ENCODE measurements around the gene EPHA4. TPM values are rescaled to one million over a fixed set of nuclear protein-coding genes. Genes with fewer than 3 reads are reported as not detected.
A peak's percentile ranks its signal among the peaks of the same experiment; 100 is the strongest.

EPHA4 gene
- total and polyA plus RNA-seq, 2 donors (not counting 1 experiment from before 2014, with no cell fraction given) = 10.7 to 54.9 TPM

DNA sequence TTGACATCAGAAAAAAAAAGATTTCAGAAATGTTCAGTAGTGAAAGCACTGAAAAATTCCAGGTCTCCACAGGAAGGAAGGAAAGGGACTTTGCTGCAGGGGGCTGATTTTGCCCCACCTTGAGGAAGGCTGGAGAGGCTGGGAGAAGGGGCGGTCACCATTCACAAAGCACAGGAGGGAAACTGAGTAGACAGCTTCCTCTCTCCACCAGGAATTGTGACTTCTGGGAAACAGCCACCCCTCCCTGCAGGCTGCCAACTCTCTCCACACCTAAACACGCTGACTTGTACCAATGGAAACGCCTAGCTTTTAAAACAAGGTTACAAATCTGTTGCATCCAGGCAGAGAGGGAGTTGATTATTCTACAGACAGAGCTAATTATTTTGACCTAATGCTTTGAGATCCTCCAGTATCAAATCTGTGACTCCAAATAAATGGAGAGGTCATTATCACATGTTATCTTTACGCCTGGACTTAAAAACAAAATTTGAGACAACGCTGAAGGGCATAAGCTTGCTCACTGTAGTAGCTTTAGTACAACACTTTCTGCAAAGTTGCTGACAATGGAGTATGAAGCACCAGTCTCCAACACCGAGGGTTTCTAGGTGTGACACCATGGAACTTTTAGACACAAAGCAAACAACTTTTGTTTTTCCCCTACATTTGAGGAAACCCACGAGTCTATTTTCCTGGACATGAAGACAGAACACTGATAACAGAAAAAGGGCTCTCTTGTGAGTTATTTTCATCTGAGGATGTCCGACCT lies 42.7 kb downstream of the EPHA4 start:
- no peak overlapping the region for H2AFZ ChIP-seq (ENCODE audit: insufficient read depth, low read depth, low read length, poor library complexity, severe bottlenecking)
- Mint-ChIP-seq H3K4me3 (peak overlapping the region; percentile 62), H3K27ac (peak overlapping the region; percentile 34), H3K9me3 (ENCODE audit: insufficient read depth) (no peaks in the 10 kb centered on the region), H3K27me3 (no peaks in the 10 kb centered on the region), H3K4me1 (peaks cover 36% of the 10 kb centered on the region)
- intact Hi-C loops (cut with micrococcal nuclease) = no loop called here
- H3K4me3 ChIP-seq (ENCODE audit: control extremely low read depth in 1 of 5, extremely low read depth in 1 of 5, insufficient read depth in 1 of 5, low read depth in 2 of 5, low read length in 4 of 5) = no peak overlapping the region
- no peak for ATAC-seq (ENCODE audit: low read depth)
- no peak overlapping the region for H3K27ac ChIP-seq (ENCODE audit: low read length in 2 of 2)
- WGBS (ENCODE audit: insufficient coverage) = 100% methylated on average over 4 of the region's 8 CpGs
- no peak overlapping the region for H3K9ac ChIP-seq (ENCODE audit: low read length)
- H3K9me3 ChIP-seq (ENCODE audit: control extremely low read depth in 1 of 3, control insufficient read depth in 2 of 3, insufficient read depth in 1 of 3, low read length in 2 of 3) = no peaks in the 10 kb centered on the region
- DNase-seq = no peak
- POLR2A ChIA-PET = no interaction called here
- H3K27me3 ChIP-seq (replicated peaks in 1 of 4; ENCODE audit: control extremely low read depth in 1 of 4, control insufficient read depth in 3 of 4, insufficient read depth in 4 of 4, low read length in 3 of 4) = no peaks in the 10 kb centered on the region
- H3K36me3 ChIP-seq (replicated peaks in 1 of 2; ENCODE audit: control extremely low read depth in 1 of 2, control insufficient read depth in 1 of 2, extremely low read depth in 1 of 2, insufficient read depth in 2 of 2, low read length in 1 of 2) = no peaks in the 10 kb centered on the region
- TF ChIP-seq, protein P1, sequence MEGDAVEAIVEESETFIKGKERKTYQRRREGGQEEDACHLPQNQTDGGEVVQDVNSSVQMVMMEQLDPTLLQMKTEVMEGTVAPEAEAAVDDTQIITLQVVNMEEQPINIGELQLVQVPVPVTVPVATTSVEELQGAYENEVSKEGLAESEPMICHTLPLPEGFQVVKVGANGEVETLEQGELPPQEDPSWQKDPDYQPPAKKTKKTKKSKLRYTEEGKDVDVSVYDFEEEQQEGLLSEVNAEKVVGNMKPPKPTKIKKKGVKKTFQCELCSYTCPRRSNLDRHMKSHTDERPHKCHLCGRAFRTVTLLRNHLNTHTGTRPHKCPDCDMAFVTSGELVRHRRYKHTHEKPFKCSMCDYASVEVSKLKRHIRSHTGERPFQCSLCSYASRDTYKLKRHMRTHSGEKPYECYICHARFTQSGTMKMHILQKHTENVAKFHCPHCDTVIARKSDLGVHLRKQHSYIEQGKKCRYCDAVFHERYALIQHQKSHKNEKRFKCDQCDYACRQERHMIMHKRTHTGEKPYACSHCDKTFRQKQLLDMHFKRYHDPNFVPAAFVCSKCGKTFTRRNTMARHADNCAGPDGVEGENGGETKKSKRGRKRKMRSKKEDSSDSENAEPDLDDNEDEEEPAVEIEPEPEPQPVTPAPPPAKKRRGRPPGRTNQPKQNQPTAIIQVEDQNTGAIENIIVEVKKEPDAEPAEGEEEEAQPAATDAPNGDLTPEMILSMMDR (IDR thresholded peaks at IDR 0.05) = no peak
- no peak for TF ChIP-seq EZH2 (IDR thresholded peaks at IDR 0.05; ENCODE audit: borderline replicate concordance, insufficient read depth, low read depth, low read length, poor library complexity, severe bottlenecking)
- CTCF ChIA-PET = interaction anchor here (1.6 kb wide), 1 partner anchor 11 kb away, joined by 4 read pairs; no protein-coding TSS in a partner anchor
- H3K79me2 ChIP-seq (ENCODE audit: control insufficient read depth, insufficient read depth, low read length) = no peaks in the 10 kb centered on the region
- no peaks in the 10 kb centered on the region for H4K20me1 ChIP-seq (ENCODE audit: control insufficient read depth, insufficient read depth, low read length, poor library complexity, severe bottlenecking)
- peaks cover 5 to 10% of the 10 kb centered on the region in 2 donors for H3K4me1 ChIP-seq (ENCODE audit: control insufficient read depth in 2 of 2, insufficient read depth in 2 of 2, low read length in 2 of 2)
- no peak overlapping the region for H3K4me2 ChIP-seq (replicated peaks; ENCODE audit: low read depth, low read length, poor library complexity, severe bottlenecking)

DNA sequence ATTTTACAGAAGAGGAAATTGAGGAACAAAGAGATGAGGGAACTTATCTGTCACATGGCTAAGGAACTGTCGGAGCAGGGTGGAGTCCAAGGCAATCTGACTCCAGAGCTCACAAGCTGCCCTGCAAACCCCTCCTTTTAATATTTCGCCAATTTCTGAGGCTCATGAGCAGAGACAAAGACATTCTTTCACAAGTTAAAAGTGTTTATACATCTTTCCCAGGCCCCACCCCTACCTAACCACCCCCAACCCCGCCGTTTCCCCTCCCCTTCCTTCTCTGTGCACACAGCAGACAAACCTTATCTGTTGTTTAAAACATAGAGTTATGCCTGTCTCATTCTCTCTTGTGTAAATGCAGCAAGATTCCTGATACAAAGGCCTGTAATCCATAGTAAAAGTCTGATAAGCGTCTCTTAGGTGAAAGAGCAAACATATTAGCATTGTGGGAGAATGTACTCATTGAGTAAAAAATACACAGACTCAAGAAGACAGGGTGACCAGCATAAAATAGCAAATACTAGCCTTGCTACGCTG lies 44.3 kb downstream of the EPHA4 start:
- Mint-ChIP-seq H3K4me3 (no peak overlapping the region), H3K9me3 (ENCODE audit: insufficient read depth) (no peaks in the 10 kb centered on the region), H3K4me1 (peaks cover 32% of the 10 kb centered on the region), H3K27me3 (no peaks in the 10 kb centered on the region), H3K27ac (peak overlapping the region; percentile 67)
- CTCF ChIA-PET = no interaction called here
- Histone ChIP-seq H3K9me3 (ENCODE audit: control extremely low read depth in 1 of 3, control insufficient read depth in 2 of 3, insufficient read depth in 1 of 3, low read length in 2 of 3) (no peaks in the 10 kb centered on the region), H3K79me2 (ENCODE audit: control insufficient read depth, insufficient read depth, low read length) (no peaks in the 10 kb centered on the region), H3K4me3 (ENCODE audit: control extremely low read depth in 1 of 5, extremely low read depth in 1 of 5, insufficient read depth in 1 of 5, low read depth in 2 of 5, low read length in 4 of 5) (no peak overlapping the region), H3K9ac (ENCODE audit: low read length) (no peak overlapping the region), H3K27ac (ENCODE audit: low read length in 2 of 2) (peak overlapping the region in 1 of 2 donors; percentile 20), H3K27me3 (replicated peaks in 1 of 4; ENCODE audit: control extremely low read depth in 1 of 4, control insufficient read depth in 3 of 4, insufficient read depth in 4 of 4, low read length in 3 of 4) (no peaks in the 10 kb centered on the region), H2AFZ (ENCODE audit: insufficient read depth, low read depth, low read length, poor library complexity, severe bottlenecking) (no peak overlapping the region), H3K4me1 (ENCODE audit: control insufficient read depth in 2 of 2, insufficient read depth in 2 of 2, low read length in 2 of 2) (peaks cover 5 to 10% of the 10 kb centered on the region in 2 donors), H3K36me3 (replicated peaks in 1 of 2; ENCODE audit: control extremely low read depth in 1 of 2, control insufficient read depth in 1 of 2, extremely low read depth in 1 of 2, insufficient read depth in 2 of 2, low read length in 1 of 2) (no peaks in the 10 kb centered on the region), H3K4me2 (replicated peaks; ENCODE audit: low read depth, low read length, poor library complexity, severe bottlenecking) (peak overlapping the region; percentile 30), H4K20me1 (ENCODE audit: control insufficient read depth, insufficient read depth, low read length, poor library complexity, severe bottlenecking) (no peaks in the 10 kb centered on the region)
- 90% methylated on average over 2 of the region's 6 CpGs for WGBS (ENCODE audit: insufficient coverage)
- ATAC-seq (ENCODE audit: low read depth) (no peak), DNase-seq (no peak)
- no peak for TF ChIP-seq EZH2 (IDR thresholded peaks at IDR 0.05; ENCODE audit: borderline replicate concordance, insufficient read depth, low read depth, low read length, poor library complexity, severe bottlenecking)
- TF ChIP-seq, protein P1 (IDR thresholded peaks at IDR 0.05) = no peak
- POLR2A ChIA-PET = no interaction called here
- intact Hi-C loops (cut with micrococcal nuclease) = no loop called here
